Common myeloid progenitor, CD34-positive (primary cell): Measurements from ENCODE around the gene S100A8. TPM values are rescaled to one million over a fixed set of nuclear protein-coding genes. Genes with fewer than 3 reads are reported as not detected.

ENCODE experiments used
- CTCF ChIA-PET: fragments of 350-600 bp; sonication (Branson Sonifier 250); formaldehyde crosslinking; loops from one replicate; lab custom pipeline; 2021; ENCODE audit warnings: antibody characterized with exemption; lab: Charles Lee
- POLR2A ChIA-PET: fragments of 350-600 bp; sonication (Branson Sonifier 250); formaldehyde crosslinking; loops from one replicate; lab custom pipeline; 2021; ENCODE audit warnings: antibody characterized with exemption; lab: Charles Lee
- DNase-seq, 3 donors: peaks; one replicate each; pipeline versions ENCODE4 v3.0.0 to v3.0.0-alpha.2; 2013
- H3K27ac ChIP-seq, 2 experiments: 1 replicate in 1 of 2; 2 replicates in 1 of 2; pipeline ENCODE4 v1.7.0; 2013; ENCODE audit warnings: inconsistent platforms in 2 of 2, low read length in 2 of 2, mild to moderate bottlenecking in 2 of 2, low read depth in 1 of 2, moderate library complexity in 1 of 2; ENCODE audit not compliant: severe bottlenecking in 2 of 2, insufficient read depth in 1 of 2, poor library complexity in 1 of 2
- H3K27me3 ChIP-seq, 5 experiments: replicated peaks in 2 of 5; 1 replicate in 3 of 5; 2 replicates in 2 of 5; pipeline versions ENCODE4 v1.6.1 to v1.7.0; 2013; ENCODE audit warnings: low read length in 4 of 5, mild to moderate bottlenecking in 2 of 5, moderate library complexity in 2 of 5, inconsistent platforms in 1 of 5; ENCODE audit not compliant: insufficient read depth in 5 of 5, control insufficient read depth in 4 of 5
- H3K36me3 ChIP-seq, 4 experiments: 1 replicate in 2 of 4; 2 replicates in 2 of 4; pipeline versions ENCODE4 v1.6.1 to v1.7.0; 2013; ENCODE audit warnings: low read length in 3 of 4, control low read depth in 1 of 4, mild to moderate bottlenecking in 1 of 4; ENCODE audit not compliant: control insufficient read depth in 4 of 4, insufficient read depth in 4 of 4
- H3K4me1 ChIP-seq, 4 experiments: 1 replicate in 3 of 4; 2 replicates in 1 of 4; pipeline versions ENCODE4 v1.6.1 to v1.7.1; 2013; ENCODE audit warnings: low read length in 3 of 4, mild to moderate bottlenecking in 3 of 4, control low read depth in 1 of 4, inconsistent platforms in 1 of 4, moderate library complexity in 1 of 4; ENCODE audit not compliant: control insufficient read depth in 4 of 4, insufficient read depth in 4 of 4; ENCODE audit errors: control extremely low read depth in 1 of 4
- H3K4me3 ChIP-seq, 7 experiments: 1 replicate in 4 of 7; 2 replicates in 3 of 7; pipeline versions ENCODE4 v1.5.1 to v1.7.0; 2013; ENCODE audit warnings: mild to moderate bottlenecking in 7 of 7, low read length in 6 of 7, moderate library complexity in 6 of 7, inconsistent platforms in 2 of 7, low read depth in 2 of 7, control low read depth in 1 of 7; ENCODE audit not compliant: insufficient read depth in 4 of 7, control insufficient read depth in 1 of 7; ENCODE audit errors: extremely low read depth in 1 of 7
- H3K9me3 ChIP-seq, 5 experiments: 1 replicate in 4 of 5; 2 replicates in 1 of 5; pipeline versions ENCODE4 v1.6.1 to v1.7.1; 2013; ENCODE audit warnings: low read length in 4 of 5, mild to moderate bottlenecking in 2 of 5, inconsistent platforms in 1 of 5, low read depth in 1 of 5, moderate library complexity in 1 of 5; ENCODE audit not compliant: control insufficient read depth in 4 of 5, insufficient read depth in 2 of 5; ENCODE audit errors: control extremely low read depth in 1 of 5
- WGBS: methylation state at CpG from one replicate; pipeline ENCODE4 v1.1.5; 2013; ENCODE audit not compliant: insufficient coverage; 5-methylcytosine and 5-hydroxymethylcytosine counted together
- polyA plus RNA-seq: library from polyadenylated mRNA; unstranded; fragments of 120-200 nt; gene quantifications from one replicate; pipeline ENCODE4 v1.2.1, GENCODE V29; 2013

Gene S100A8
- polyA plus RNA-seq: 53.7 TPM

DNA sequence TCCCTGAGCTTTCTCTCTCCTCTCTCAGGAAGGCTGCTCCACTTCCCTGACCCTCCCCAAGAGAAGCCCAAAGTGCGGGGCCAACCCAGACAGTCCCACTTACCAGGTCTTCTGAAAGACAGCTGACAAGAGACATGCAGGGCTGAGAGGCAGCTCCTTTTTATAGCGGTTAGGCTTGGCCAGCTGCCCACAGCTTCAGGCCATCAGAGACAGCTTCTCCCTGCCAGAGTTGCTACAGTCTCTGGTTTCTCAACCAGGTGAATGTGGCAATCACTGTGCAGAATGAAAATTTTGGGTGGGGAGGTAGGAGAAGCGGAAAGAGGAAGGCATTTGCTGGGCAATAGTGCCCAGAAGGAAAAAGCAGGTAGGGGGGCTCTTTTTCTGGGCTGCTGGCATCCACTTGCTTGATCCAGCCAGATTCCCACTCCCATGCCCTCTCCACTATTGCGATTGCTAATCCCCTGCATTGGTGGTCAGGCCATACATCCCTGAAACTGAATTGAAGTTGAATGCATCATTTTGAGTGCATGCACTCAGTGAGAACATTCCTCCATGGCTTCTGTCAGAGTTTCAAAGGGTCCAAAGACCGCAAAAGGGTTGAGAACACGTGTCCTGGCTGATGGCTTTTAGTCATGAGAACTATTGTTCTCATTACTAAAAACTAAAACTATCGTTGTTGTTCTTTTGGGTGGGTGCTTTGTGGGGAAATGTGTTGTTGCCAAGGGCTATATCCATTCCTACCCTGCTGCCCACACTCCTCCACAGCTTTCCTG is at the start of gene S100A8:
Gene S100A8, minus strand, starts transcription at position 136 of the 773 bp plus-strand sequence. CDS start 538 bp downstream, outside the sequence.
- H3K9me3 ChIP-seq: no peaks in the 10 kb centered on the region
- H3K4me3 ChIP-seq: peak within 1 kb of the TSS in 3 of 7 experiments; percentile 16 to 37 (median 31)
- ChIA-PET POLR2A (no interaction called here), CTCF (interaction anchor here (0.9 to 2.9 kb wide), 5 partner anchors 12 to 38 kb away, joined by 3 to 12 read pairs (median 6); partner anchors contain the start of gene S100A9)
- H3K4me1 ChIP-seq: peaks cover 8 to 47% (median 24%) of the 10 kb centered on the region in 4 experiments
- DNase-seq: peak in 2 of 3 donors; percentile 22 to 28
- 89% methylated on average over 4 of the region's 7 CpGs for WGBS
- H3K27ac ChIP-seq: no peak within 1 kb of the TSS
- no peaks in the 10 kb centered on the region for H3K27me3 ChIP-seq
- no peaks in the 10 kb centered on the region for H3K36me3 ChIP-seq

- peaks cover 0 to 5% (median 0%) of the 10 kb centered on the region in 5 experiments for H3K9me3 ChIP-seq
- ChIA-PET CTCF (interaction anchor here (0.6 kb wide), 1 partner anchor 1411 kb away, joined by 4 read pairs; no protein-coding TSS in a partner anchor), POLR2A (no interaction called here)
- DNase-seq: no peak
- H3K36me3 ChIP-seq: no peaks in the 10 kb centered on the region
- H3K27me3 ChIP-seq: peaks cover 0 to 12% (median 0%) of the 10 kb centered on the region in 5 experiments
- H3K4me3 ChIP-seq: no peak overlapping the region
- H3K27ac ChIP-seq: no peak overlapping the region
- H3K4me1 ChIP-seq: peaks cover 0 to 8% (median 6%) of the 10 kb centered on the region in 4 experiments
These were observed 48.4 kb upstream of the S100A8 start for GRCh38 chr1:153439273-153439672.

DNA sequence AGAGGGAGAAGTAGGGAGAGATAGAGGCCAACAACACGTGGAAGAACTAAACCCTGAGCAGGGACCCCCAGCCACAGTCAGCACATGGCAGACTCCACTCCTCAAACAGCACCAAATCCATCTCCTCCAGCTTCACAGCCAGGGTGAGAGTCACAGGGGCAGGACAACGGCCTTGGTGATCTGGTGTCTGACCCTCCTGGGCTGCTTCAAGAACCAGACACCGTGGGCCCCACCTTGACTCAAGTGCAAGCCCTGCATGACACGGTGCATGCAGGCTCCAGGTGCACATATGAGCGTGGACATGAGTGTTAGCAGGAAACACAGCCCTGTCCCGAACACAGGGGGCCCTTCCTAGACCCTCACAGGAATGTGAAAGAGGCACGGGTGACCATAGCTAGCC is 47.7 kb upstream of the S100A8 start:
- H3K27ac ChIP-seq: no peak overlapping the region
- H3K27me3 ChIP-seq: peaks cover 0 to 6% (median 0%) of the 10 kb centered on the region in 5 experiments
- peaks cover 0 to 8% (median 6%) of the 10 kb centered on the region in 4 experiments for H3K4me1 ChIP-seq
- peaks cover 0 to 5% (median 0%) of the 10 kb centered on the region in 5 experiments for H3K9me3 ChIP-seq
- ChIA-PET POLR2A (no interaction called here), CTCF (no interaction called here)
- no peaks in the 10 kb centered on the region for H3K36me3 ChIP-seq
- H3K4me3 ChIP-seq: no peak overlapping the region
- DNase-seq: no peak
- 94% methylated on average over 5 of the region's 7 CpGs for WGBS

GRCh38 chr1:153437236-153437635 is 46.4 kb upstream of the S100A8 start:
- no peak for DNase-seq
- Histone ChIP-seq H3K4me1 (peaks cover 0 to 8% (median 6%) of the 10 kb centered on the region in 4 experiments), H3K4me3 (no peak overlapping the region), H3K9me3 (no peaks in the 10 kb centered on the region), H3K27ac (no peak overlapping the region), H3K27me3 (peaks cover 0 to 2% (median 0%) of the 10 kb centered on the region in 5 experiments), H3K36me3 (no peaks in the 10 kb centered on the region)
- WGBS: 96% methylated on average over 4 of the region's 4 CpGs
- ChIA-PET CTCF (no interaction called here), POLR2A (no interaction called here)

DNA sequence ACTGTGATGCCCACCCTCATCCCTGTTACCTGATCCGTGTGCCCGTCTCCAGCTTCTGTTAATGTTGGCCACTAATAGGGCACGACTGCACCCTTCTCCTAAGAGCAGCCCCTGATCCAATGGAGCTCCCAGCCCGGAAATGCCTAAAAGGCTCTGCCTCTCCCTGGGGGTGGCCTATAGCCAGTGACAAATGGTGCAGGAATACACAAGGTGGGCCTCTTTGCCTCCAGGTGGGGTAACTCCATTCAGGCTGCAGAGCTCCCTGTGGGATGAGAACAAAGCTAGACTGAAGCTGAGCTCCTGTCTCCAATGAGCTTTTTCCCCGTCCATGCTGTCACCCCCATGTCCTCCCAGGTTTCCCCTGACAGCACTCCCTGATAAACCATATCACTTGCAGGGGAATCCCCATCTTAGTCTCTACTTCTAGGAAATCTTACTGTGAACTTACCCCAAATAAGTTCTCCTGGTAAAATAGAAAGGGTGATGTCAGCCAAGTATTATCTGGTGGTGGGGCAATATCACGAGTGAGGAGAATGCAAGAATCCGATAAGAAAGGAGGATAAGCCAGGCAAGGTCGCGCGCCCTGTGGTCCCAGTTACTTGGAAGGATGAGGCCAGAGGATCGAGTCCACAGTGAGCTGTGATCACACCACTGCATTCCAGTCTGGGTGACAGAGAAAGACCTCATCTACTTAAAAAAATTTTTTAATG is 44.0 kb upstream of the S100A8 start:
- WGBS: 84% methylated on average over 9 of the region's 11 CpGs
- ChIA-PET CTCF (no interaction called here), POLR2A (no interaction called here)
- no peak for DNase-seq
- H3K27me3 ChIP-seq: peaks cover 0 to 2% (median 0%) of the 10 kb centered on the region in 5 experiments
- H3K27ac ChIP-seq: peak overlapping the region in 1 of 2 experiments; percentile 3
- H3K9me3 ChIP-seq: no peaks in the 10 kb centered on the region
- H3K36me3 ChIP-seq: no peaks in the 10 kb centered on the region
- peaks cover 0 to 8% (median 6%) of the 10 kb centered on the region in 4 experiments for H3K4me1 ChIP-seq
- H3K4me3 ChIP-seq: no peak overlapping the region

- CTCF ChIA-PET: no interaction called here
- DNase-seq: no peak
- peaks cover 0 to 10% (median 2%) of the 10 kb centered on the region in 5 experiments for H3K27me3 ChIP-seq
- WGBS: 90% methylated on average over 7 of the region's 9 CpGs
- H3K36me3 ChIP-seq: no peaks in the 10 kb centered on the region
- POLR2A ChIA-PET: no interaction called here
- no peaks in the 10 kb centered on the region for H3K9me3 ChIP-seq
- no peak overlapping the region for H3K27ac ChIP-seq
- H3K4me3 ChIP-seq: no peak overlapping the region
- peaks cover 0 to 8% (median 6%) of the 10 kb centered on the region in 4 experiments for H3K4me1 ChIP-seq
These were observed 42.2 kb upstream of the S100A8 start for GRCh38 chr1:153432874-153433681.
